ENCODE measurements around the gene BTBD6.

- TF ChIP-seq EZH2phosphoT487 (IDR thresholded peaks at IDR 0.05; ENCODE audit: insufficient read depth, low read depth): no peak
- no peak for TF ChIP-seq EZH2 (IDR thresholded peaks at IDR 0.05; ENCODE audit: insufficient read depth, poor library complexity, severe bottlenecking)
Observed at GRCh38 chr14:105209091-105209490, 39.2 kb upstream of the BTBD6 start.

Data from GM23248 (cell line).